Posterior vena cava (tissue), 2 donors: Measurements from ENCODE around the gene SPHK2. TPM values are rescaled to one million over a fixed set of nuclear protein-coding genes. Genes with fewer than 3 reads are reported as not detected.
"Not testable (repeated sequence)": the region's sequence is repeated elsewhere in the genome, so short reads cannot be mapped to it uniquely, and the experiment has no call there.

Source experiments
- DNase-seq: peaks from one replicate; pipeline ENCODE4 v3.0.0-alpha.2; 2020; ENCODE audit warnings: low spot score
- intact Hi-C, 2 donors: fragments of 100-400 bp; cut with DNase I; formaldehyde crosslinking; loops; one replicate each; pipeline versions ENCODE4 v1.14.1 to v1.14.2; 2022 to 2023
- long read RNA-seq, 2 donors: library from polyadenylated mRNA; unstranded; transcript quantifications; one replicate each; pipeline ENCODE4 v2.0.0, GENCODE V29; 2020 to 2021
- total RNA-seq, 2 donors: library from RNA; stranded (reverse); fragmentation: NEBNext Ultra II Directional; extraction: Animal tissue kit (Norgen Biotek cat#: 25700); gene quantifications; one replicate each; pipeline ENCODE4 v1.2.1, GENCODE V29; 2021
- donor health status: DM: yes; HTN: yes; CAD: no.
- donor health status: DM: yes; HTN: yes; CAD: no.

Gene SPHK2, protein sequence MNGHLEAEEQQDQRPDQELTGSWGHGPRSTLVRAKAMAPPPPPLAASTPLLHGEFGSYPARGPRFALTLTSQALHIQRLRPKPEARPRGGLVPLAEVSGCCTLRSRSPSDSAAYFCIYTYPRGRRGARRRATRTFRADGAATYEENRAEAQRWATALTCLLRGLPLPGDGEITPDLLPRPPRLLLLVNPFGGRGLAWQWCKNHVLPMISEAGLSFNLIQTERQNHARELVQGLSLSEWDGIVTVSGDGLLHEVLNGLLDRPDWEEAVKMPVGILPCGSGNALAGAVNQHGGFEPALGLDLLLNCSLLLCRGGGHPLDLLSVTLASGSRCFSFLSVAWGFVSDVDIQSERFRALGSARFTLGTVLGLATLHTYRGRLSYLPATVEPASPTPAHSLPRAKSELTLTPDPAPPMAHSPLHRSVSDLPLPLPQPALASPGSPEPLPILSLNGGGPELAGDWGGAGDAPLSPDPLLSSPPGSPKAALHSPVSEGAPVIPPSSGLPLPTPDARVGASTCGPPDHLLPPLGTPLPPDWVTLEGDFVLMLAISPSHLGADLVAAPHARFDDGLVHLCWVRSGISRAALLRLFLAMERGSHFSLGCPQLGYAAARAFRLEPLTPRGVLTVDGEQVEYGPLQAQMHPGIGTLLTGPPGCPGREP
- 10 to 100 TPM in 1 of 2 donors, 1 to 10 TPM in 1; 8.5 to 12.1 TPM for total RNA-seq
- long read RNA-seq, donor 1, partial matches to known transcripts: 3 of 6 reads
- long read RNA-seq, donor 1, other reads (novel, unspliced or antisense): 2 of 6 reads
- long read RNA-seq, donor 2, partial matches to known transcripts: 5 of 15 reads
- long read RNA-seq, donor 2, other reads (novel, unspliced or antisense): 8 of 15 reads

DNA sequence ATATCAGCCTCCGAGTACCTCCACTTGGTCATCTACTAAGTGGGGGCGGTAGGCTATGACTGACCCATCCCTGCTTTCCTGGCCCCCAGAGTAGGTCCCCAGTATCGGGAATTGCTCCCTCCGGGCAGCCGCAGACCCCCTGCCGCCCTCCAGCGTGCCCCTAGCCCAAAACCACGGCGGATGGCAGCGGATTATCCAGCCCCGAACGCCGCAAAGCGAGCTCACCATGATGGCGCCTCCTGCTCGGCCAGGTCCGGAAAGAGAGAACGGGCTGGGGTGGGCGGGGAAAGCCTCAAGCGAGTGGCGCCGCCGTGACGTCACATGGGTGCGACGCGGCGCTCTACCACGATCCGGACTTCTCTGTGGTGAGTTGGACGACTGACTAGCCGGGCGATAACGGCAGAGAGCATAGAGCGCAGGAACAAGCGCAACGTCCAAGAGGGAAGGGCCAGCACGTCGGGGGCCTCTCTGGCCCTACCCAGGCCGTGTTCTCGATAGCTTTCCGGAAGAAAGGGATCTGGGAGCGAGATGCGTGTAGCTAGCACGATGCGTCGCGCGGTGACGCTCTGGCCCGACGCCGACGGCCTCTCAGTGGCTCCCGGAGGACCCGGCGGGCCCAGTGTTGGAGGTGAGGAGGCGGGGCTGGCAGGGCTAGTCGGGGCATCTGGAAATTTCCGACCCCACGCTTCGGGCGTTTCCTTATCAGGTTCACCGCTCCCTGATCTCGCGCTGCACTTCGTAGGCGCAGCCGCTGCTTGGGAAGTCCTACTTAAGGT lies at the start of gene SPHK2, which contains the start of gene RPL18:
Gene SPHK2, plus strand, starts transcription at position 591 of the 776 bp plus-strand sequence. CDS start 1,009 bp downstream, outside the sequence.
Gene RPL18, minus strand, starts transcription at position 263 of the 776 bp plus-strand sequence. Its CDS starts 35 bp downstream, at position 228.
- intact Hi-C loops: no loop called here
- DNase-seq: peak; percentile 99

DNA sequence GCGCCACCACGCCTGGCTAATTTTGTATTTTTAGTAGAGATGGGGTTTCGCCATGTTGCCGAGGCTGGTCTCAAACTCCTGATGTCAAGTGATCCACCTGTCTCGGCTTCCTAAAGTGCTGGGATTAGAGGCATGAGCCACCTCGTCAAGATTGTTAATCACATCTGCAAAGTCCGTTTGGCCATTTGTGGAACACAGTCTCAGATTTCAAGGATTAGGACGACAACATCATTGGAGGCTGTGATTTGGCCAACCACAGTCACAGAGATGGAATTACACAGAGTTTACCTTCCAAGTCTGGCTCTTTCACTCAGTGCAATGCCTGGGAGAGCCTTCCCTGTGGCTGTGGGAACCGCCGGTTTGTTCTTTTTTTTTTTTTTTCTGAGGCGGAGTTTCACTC lies 49.5 kb upstream of the SPHK2 start:
- intact Hi-C loops: no loop called here
- no peak for DNase-seq

DNA sequence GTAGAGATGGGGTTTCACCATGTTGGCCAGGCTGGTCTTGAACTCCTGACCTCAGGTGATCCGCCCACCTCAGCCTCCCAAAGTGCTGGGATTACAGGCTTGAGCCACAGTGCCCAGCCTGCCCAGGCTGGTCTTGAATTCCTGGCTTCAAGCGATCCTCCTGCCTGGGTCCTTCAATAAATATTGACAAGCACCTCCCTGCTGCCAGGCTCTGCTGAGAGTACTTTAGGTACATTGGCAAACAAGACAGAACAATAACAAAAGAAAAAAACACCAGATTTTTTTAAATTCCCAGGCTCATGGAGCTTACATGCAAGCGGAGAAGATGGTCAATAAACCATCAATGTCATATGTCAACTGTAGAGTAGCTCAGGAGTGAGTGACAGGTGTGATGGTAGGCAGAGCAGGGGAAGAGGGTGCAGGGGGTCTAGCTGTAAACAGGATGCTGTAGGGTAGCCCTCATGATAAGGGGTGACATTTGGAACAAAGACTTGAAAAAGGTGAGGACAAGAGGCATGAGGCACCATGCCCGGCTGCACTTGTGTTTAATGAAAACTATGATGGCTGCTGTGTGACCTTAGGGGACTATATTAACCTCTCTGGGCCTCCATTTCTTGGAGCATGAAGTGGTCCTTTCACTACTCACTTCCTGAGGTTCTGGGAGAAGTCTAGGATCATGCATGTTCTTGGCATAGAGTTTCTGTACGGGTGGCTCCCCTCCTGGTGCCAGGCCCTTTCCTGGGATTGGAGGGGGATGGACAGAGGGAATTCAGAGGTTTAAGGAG lies 47.7 kb upstream of the SPHK2 start:
- intact Hi-C loops: no loop called here

DNA sequence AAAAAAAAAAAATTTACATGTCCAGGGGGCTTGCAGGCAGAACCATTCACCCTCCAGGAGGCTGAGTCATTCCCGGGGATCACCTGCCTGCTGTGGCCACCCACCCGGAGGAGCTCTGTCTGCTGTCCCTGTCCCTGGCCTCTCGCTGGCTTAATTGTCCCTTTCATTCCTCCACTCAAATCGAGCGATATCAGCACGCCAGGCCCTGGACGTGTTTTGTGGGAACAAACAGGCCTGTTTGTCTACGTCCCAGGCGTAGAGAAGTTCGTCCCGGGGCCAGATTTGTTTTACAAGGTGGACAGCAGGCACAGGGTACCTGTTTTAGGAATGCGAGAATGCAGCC lies 46.2 kb upstream of the SPHK2 start:
- no peak for DNase-seq
- intact Hi-C loops: no loop called here

More for the DNA sequence above, 47.7 kb upstream of the SPHK2 start:
- DNase-seq: no peak

DNA sequence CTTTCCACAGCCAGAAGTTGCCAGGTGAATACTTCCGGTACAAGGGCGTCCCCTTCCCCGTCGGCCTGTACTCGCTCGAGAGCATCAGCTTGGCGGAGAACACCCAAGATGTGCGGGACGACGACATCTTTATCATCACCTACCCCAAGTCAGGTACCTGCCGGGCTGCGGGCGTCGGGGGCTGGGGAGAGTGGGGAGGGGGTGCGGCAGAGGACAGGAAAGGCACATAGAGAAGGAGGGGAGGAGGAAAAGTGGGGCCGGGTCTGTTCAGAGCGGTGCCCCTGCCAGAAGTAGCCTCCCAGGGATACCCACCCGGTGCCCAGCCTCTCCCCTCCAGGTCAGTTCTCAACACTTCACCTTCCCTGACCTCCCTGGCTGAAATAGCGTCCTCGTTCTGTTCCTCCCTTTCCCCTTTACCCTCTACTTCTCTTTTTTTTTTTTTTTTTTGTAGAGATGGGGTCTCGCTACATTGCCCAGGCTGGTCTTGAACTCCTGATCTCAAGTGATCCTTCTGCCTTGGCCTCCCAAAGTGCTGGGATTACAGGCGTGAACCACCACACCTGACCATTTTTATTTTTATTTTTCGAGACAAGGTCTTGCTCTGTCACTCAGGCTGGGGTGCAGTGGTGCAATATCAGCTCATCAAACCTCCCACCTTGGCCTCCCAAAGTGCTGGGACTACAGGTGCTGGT lies 43.2 kb upstream of the SPHK2 start:
- intact Hi-C loops: no loop called here
- DNase-seq: no peak

DNA sequence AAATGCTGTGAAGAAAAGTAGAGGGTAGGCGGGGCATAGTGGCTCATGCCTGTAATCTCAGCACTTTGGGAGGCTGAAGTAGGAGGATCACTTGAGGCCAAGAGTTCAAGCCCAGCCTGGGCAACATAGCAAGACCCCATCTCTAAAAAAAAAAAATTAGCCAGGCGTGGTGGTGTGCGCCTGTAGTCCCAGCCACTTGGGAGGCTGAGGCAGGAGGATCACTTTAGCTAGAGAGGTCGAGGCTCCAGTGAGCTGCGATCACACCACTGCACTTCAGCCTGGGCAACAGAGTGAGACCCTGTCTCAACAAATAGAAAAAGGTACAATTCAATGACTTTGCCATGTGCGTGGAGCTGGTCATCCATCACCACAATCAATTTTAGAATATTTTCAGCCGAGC lies 41.4 kb upstream of the SPHK2 start:
- DNase-seq, intact Hi-C loops: not testable (repeated sequence)

DNA sequence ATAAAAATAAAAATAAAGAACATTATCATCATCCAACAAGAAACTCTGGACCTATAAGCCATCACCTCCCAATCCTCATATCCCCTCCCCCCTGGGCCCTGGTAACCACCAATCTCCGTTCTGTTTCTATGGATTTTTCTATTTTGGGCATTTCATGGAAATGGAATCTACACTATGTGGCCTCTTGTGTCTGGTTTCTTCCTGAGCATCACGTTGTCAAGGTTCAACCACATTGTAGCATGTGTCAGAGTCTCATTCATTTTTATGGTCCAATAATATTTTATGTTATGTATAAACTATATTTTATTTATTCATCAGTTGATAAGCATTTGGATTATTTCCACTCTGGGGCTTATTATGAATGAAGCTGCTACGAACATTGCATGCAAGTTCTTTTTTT lies 40.4 kb upstream of the SPHK2 start:
- no peak for DNase-seq
- intact Hi-C loops: no loop called here

DNA sequence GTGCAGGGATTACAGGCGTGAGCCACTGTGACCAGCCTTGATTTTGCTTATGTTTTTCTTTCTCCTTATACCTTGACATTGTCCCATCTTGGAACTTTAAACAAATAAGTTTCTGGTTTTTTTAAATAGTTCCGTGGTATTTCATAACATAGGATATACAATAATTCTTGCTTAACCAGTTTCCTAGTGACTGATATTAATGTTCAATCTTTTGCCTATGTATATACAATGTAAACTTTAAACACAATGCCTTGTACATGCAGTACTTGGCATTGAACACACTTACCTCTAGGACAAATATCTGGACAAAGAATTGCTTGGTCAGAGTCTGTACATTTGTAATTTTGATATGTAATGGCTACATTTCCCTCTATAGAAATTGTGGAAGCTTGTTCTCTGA lies 37.1 kb upstream of the SPHK2 start:
- DNase-seq: no peak
- intact Hi-C loops: loop anchor here (5.0 to 10.0 kb wide), 3 partner anchors 80 to 267 kb away; no protein-coding TSS in a partner anchor

DNA sequence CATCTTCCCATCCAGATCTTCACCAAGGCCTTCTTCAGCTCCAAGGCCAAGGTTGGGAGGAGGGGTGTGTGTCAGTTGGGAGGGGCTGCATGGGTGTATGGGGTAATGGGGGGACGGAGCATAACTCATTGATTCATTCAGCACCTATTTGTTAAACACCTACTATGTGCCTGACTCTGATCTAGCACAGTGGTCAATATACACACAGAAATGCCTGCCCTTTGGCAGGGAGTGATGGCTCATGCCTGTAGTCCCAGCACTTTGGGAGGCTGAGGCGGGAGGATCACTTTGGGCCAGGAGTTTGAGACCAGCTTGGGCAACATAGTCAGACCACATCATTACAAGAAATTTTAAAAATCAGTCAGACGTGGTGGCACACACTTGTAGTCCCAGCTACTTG lies 31.9 kb upstream of the SPHK2 start:
- intact Hi-C loops: loop anchor here (5.0 to 10.0 kb wide), 3 partner anchors 93 to 273 kb away; no protein-coding TSS in a partner anchor
- DNase-seq: no peak

DNA sequence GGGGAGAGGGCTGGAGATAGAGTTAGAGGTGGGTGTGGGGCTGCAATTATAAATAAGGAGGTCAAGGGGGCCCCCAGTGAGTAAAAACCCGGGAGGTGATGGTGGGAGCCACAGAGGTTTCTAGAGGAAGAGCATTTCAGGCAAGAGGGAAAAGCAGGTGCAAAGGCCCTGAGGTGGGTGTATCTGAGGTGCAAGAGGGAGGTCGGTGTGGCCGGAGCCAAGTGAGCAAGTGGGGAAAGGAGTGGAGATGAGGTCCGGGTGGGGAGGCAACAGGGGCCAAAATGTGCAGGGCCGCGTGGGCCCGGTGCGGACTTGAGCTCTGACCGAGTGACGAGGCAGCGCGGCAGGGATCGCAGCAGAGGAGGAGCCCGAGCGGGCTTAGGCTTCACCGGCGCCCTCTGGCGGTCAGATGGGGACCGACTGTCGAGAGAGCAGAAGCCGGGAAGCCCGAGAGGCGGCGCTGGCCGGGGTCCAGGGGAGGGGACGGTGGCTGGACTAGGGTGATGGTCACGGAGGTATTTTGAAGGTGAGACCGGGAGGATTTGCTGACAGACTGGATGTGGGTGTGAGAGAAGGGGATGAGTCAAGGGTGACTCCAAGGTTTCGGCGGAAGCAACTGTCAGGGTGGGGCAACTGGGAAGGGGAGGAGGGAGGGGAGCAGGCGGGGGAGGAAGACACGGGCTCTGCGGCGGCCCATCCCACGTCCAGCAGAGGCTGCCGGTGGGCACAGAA lies 30.5 kb upstream of the SPHK2 start:
- peak; percentile 98 for DNase-seq
- intact Hi-C loops: loop anchor here (5.0 to 10.0 kb wide), 3 partner anchors 94 to 274 kb away; no protein-coding TSS in a partner anchor

DNA sequence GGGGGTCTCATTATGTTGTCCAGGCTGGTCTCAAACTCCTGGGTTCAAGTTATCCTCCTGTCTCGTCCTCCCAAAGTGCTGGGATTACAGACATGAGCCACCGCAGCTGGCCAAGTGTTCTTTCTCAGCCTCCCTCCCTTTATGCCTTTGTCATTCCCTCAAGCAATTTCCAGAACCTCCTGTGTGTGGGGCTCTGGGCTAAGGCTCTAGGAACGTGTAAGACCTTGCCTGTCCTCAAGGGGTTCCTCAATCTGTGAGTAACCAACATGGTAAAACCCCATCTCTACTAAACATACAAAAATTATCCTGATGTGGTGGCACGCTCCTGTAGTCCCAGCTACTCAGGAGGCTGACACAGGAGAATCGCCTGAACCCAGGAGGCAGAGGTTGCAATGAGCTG lies 28.3 kb upstream of the SPHK2 start:
- no peak for DNase-seq
- intact Hi-C loops: loop anchor here in 1 of 2 donors (2.0 kb wide), 1 partner anchor 24 kb away; no protein-coding TSS in a partner anchor

DNA sequence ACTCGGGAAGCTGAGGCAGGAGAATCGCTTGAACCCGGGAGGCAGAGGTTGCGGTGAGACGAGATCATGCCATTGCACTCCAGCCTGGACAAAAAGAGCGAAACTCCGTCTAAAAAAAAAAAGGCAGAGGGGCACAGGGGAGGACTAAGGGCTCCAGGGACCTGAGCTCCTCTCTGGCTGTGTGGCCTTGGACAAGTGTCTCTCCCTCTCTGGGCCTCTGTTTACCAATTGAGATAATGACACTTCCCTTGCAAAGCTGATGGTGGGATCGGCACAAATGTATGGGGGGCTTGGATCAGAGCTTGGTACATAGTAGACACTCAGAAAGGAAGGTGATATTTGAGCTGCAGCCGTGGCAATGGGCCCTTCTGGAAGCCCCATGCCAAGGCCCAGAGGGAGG lies 24.1 kb upstream of the SPHK2 start:
- no peak for DNase-seq
- intact Hi-C loops: no loop called here

DNA sequence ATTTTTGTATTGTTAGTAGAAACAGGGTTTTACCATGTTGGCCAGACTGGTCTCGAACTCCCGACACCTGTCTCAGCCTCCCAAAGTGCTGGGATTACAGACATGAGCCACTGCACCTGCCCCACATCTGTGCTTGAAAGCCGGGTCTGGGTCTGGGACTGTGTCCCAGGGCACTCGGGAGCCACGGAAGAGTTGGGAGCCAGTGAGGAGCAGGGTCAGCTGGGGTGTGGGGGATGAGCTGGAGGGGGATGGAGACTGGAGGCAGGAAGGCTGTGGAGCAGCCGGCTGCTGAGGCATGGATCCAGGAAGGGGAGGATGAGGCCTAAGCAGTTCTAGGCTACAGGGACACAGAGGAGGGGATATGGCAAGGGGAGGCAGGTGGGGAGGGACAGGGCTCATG lies 23.5 kb upstream of the SPHK2 start:
- intact Hi-C loops: no loop called here
- DNase-seq: no peak

DNA sequence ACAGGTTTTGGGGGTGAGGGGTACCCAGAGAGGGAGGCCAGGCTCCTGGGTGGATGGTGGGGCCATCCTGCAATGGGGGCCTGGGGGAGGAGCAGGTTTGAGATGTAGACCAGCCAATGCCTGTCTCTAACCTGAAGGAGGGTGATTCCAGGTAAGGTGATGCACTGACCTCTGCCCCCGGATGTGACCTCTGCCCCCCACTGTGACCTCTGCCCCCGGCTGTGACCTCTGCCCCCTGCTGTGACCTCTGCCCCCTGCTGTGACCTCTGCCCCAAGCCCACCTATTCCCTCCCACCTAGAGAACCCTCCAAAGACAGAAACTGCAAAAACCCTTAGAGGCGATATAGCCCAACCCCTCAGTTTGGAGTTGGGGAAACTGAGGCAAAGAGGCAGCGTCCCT lies 23.1 kb upstream of the SPHK2 start:
- intact Hi-C loops: no loop called here
- no peak for DNase-seq

DNA sequence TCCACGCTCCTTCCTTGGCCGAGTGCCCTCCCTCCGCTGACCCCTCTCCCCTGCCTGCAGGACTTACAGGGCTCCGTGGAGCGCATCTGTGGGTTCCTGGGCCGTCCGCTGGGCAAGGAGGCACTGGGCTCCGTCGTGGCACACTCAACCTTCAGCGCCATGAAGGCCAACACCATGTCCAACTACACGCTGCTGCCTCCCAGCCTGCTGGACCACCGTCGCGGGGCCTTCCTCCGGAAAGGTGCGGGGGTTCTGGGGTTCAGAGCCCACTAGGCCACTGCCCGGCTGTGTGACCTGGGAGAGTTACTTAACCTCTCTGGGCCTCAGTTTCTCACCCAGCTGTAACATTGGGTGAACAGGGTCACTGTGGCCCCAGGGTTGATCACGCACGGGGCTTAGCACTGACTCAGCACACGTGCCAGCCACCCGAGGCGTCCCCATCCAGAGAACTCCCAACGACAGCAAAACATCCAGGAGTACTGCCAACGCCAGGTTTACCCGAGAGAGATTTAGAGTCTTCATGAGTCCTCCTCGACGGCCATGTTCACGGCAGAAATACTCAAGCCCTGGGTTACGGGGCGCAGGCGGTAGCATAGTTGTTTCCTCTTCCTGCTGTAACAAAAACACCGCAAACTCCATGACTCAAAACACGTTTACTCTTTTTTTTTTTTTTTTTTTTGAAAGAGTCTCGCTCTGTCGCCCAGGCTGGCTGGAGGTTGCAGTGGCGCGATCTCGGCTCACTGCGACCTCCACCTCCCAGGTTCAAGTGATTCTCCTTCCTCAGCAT lies 22.4 kb upstream of the SPHK2 start:
- no peak for DNase-seq
- intact Hi-C loops: no loop called here

DNA sequence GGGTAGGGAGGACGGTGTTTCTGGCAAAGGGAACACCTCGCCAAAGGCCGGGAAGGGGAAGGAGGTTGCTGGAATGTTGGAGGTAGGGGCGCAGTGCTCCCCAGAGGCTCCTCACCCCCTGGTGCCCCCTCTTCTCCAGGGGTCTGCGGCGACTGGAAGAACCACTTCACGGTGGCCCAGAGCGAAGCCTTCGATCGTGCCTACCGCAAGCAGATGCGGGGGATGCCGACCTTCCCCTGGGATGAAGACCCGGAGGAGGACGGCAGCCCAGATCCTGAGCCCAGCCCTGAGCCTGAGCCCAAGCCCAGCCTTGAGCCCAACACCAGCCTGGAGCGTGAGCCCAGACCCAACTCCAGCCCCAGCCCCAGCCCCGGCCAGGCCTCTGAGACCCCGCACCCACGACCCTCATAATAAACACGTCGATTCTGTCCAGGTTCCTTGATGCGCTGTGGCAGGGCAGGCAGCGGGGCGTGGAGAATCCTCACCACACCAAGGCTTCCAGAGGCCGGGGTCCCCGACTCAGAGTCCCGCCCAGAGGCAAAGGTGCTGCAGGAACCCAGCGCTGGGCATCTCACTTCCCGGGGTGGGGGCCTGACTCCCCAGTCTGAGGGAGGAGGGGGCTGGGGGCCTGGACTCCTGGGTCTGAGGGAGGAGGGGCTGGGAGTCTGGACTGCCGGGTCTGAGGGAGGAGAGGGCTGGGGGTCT lies 20.2 kb upstream of the SPHK2 start:
- no peak for DNase-seq
- intact Hi-C loops: no loop called here
